ENCODE results near the gene KIRREL1.

KIRREL1 gene

GRCh38 chr1:157978586-157979403 is 14.7 kb upstream of the KIRREL1 start:
- ChIA-PET CTCF (interaction anchor here (1.1 to 2.9 kb wide), 3 partner anchors 9 to 58 kb away, joined by 4 to 14 read pairs (median 5); partner anchors contain the start of gene KIRREL1), POLR2A (interaction anchor here (0.6 kb wide), 1 partner anchor 1020 kb away, joined by 3 read pairs; no protein-coding TSS in a partner anchor)
- DNase-seq (ENCODE audit: extremely low spot score), result no peak
- TF ChIP-seq CTCF (IDR thresholded peaks at IDR 0.05; ENCODE audit: control extremely low read depth, extremely low read depth, low read depth, missing control alignments), result no peak

GRCh38 chr1:157982136-157982535 is 11.3 kb upstream of the KIRREL1 start:
- DNase-seq (ENCODE audit: extremely low spot score), result no peak
- POLR2A ChIA-PET, result no interaction called here
- CTCF ChIA-PET, result interaction anchor here (0.7 to 1.9 kb wide), 2 partner anchors 9 to 12 kb away, joined by 3 to 9 read pairs; no protein-coding TSS in a partner anchor
- TF ChIP-seq CTCF (IDR thresholded peaks at IDR 0.05; ENCODE audit: control extremely low read depth, extremely low read depth, low read depth, missing control alignments), result no peak

- ChIA-PET POLR2A (no interaction called here), CTCF (interaction anchor here (1.3 to 2.6 kb wide), 7 partner anchors 7 to 1230 kb away, joined by 3 to 10 read pairs (median 6); partner anchors contain the start of gene KIRREL1)
- DNase-seq (ENCODE audit: extremely low spot score), result no peak
- TF ChIP-seq CTCF (IDR thresholded peaks at IDR 0.05; ENCODE audit: control extremely low read depth, extremely low read depth, low read depth, missing control alignments), result no peak
Observed at GRCh38 chr1:157983787-157984186, 9.7 kb upstream of the KIRREL1 start.

GRCh38 chr1:157984469-157984868 is 9.0 kb upstream of the KIRREL1 start:
- ChIA-PET POLR2A (no interaction called here), CTCF (interaction anchor here (0.7 to 2.6 kb wide), 8 partner anchors 9 to 1230 kb away, joined by 3 to 10 read pairs (median 4); partner anchors contain the start of gene KIRREL1)
- TF ChIP-seq CTCF (IDR thresholded peaks at IDR 0.05; ENCODE audit: control extremely low read depth, extremely low read depth, low read depth, missing control alignments), result no peak
- no peak for DNase-seq (ENCODE audit: extremely low spot score)

GRCh38 chr1:157985473-157985872 is 8.0 kb upstream of the KIRREL1 start:
- ChIA-PET CTCF (interaction anchor here (1.3 to 2.6 kb wide), 3 partner anchors 16 to 28 kb away, joined by 3 to 10 read pairs (median 4); no protein-coding TSS in a partner anchor), POLR2A (no interaction called here)
- DNase-seq (ENCODE audit: extremely low spot score), result no peak
- no peak for TF ChIP-seq CTCF (IDR thresholded peaks at IDR 0.05; ENCODE audit: control extremely low read depth, extremely low read depth, low read depth, missing control alignments)

- POLR2A ChIA-PET, result no interaction called here
- no peak for TF ChIP-seq CTCF (IDR thresholded peaks at IDR 0.05; ENCODE audit: control extremely low read depth, extremely low read depth, low read depth, missing control alignments)
Observed at GRCh38 chr1:157988002-157988401, 5.4 kb upstream of the KIRREL1 start.

More at GRCh38 chr1:157988002-157988401, 5.4 kb upstream of the KIRREL1 start:
- no peak for DNase-seq (ENCODE audit: extremely low spot score)
- CTCF ChIA-PET, result interaction anchor here (0.8 to 1.1 kb wide), 2 partner anchors 10 to 116 kb away, joined by 3 read pairs; no protein-coding TSS in a partner anchor
